ENCODE results near the gene DCDC2C.

- TF ChIP-seq CTCF (conservative IDR thresholded peaks at IDR 0.05 in 1 of 2, IDR thresholded peaks at IDR 0.05 in 1 of 2; ENCODE audit: low read depth in 1 of 2, low read length in 2 of 2) = no peak
- no peak for TF ChIP-seq EZH2 (IDR thresholded peaks at IDR 0.05; ENCODE audit: low read length, missing control alignments)
These were observed 1.3 kb downstream of the DCDC2C start for GRCh38 chr2:3704692-3705091.

All from fibroblast of lung (primary cell).